Naive thymus-derived CD4-positive, alpha-beta T cell (primary cell): Measurements from ENCODE around the gene SZRD1. TPM values are rescaled to one million over a fixed set of nuclear protein-coding genes. Genes with fewer than 3 reads are reported as not detected.

Source experiments
- ATAC-seq: fragments of 150-1000 bp; cut with Tn5 transposase; 2 replicates; pipeline ENCODE4 v1.10.0; 2021; ENCODE audit warnings: mild to moderate bottlenecking, moderate library complexity
- CTCF ChIA-PET: fragments of 350-600 bp; sonication (Branson Sonifier 250); formaldehyde crosslinking; loops from one replicate; lab custom pipeline; 2021; ENCODE audit warnings: antibody characterized with exemption; lab: Charles Lee
- POLR2A ChIA-PET: fragments of 350-600 bp; sonication (Branson Sonifier 250); formaldehyde crosslinking; loops from one replicate; lab custom pipeline; 2021; ENCODE audit warnings: antibody characterized with exemption, inconsistent platforms; lab: Charles Lee
- DNase-seq, 9 donors: peaks; one replicate each; pipeline versions ENCODE4 v3.0.0 to v3.0.0-alpha.2; 2020 to 2022; ENCODE audit warnings: mixed read lengths in 1 of 9
- H3K27ac ChIP-seq: one replicate; pipeline ENCODE4 v1.7.0; 2013; ENCODE audit warnings: mild to moderate bottlenecking, low read depth, low read length, moderate library complexity
- H3K27me3 ChIP-seq, 2 donors: one replicate each; pipeline ENCODE4 v1.7.0; 2013; ENCODE audit warnings: low read length in 2 of 2, mild to moderate bottlenecking in 2 of 2, moderate library complexity in 2 of 2; ENCODE audit not compliant: control insufficient read depth in 2 of 2, insufficient read depth in 2 of 2
- H3K36me3 ChIP-seq, 3 experiments: 1 replicate in 2 of 3; 2 replicates in 1 of 3; pipeline ENCODE4 v1.7.0; 2013; ENCODE audit warnings: low read length in 3 of 3, mild to moderate bottlenecking in 3 of 3, moderate library complexity in 1 of 3; ENCODE audit not compliant: insufficient read depth in 3 of 3, control insufficient read depth in 2 of 3
- H3K4me1 ChIP-seq, 2 donors: one replicate each; pipeline ENCODE4 v1.7.0; 2013; ENCODE audit warnings: low read length in 2 of 2, mild to moderate bottlenecking in 2 of 2, moderate library complexity in 1 of 2; ENCODE audit not compliant: control insufficient read depth in 2 of 2, insufficient read depth in 2 of 2
- H3K4me3 ChIP-seq: 2 replicates; pipeline ENCODE4 v1.7.0; 2013; ENCODE audit warnings: mild to moderate bottlenecking, low read length
- H3K9me3 ChIP-seq, 3 experiments: 1 replicate in 2 of 3; 2 replicates in 1 of 3; pipeline ENCODE4 v1.7.0; 2013; ENCODE audit warnings: low read length in 3 of 3; ENCODE audit not compliant: control insufficient read depth in 2 of 3
- H3K27ac Mint-ChIP-seq, 9 donors: one replicate each; pipeline ENCODE4 v1.8.0; 2020 to 2022; ENCODE audit warnings: mixed read lengths in 9 of 9, mild to moderate bottlenecking in 8 of 9, moderate library complexity in 5 of 9, inconsistent platforms in 2 of 9
- H3K27me3 Mint-ChIP-seq, 5 donors: one replicate each; pipeline ENCODE4 v1.8.0; 2021 to 2022; ENCODE audit warnings: mixed read lengths in 5 of 5, mild to moderate bottlenecking in 1 of 5
- H3K36me3 Mint-ChIP-seq, 5 donors: one replicate each; pipeline ENCODE4 v1.8.0; 2020 to 2022; ENCODE audit warnings: mixed read lengths in 5 of 5, mild to moderate bottlenecking in 3 of 5, inconsistent platforms in 1 of 5
- H3K4me1 Mint-ChIP-seq, 7 donors: one replicate each; pipeline ENCODE4 v1.8.0; 2020 to 2022; ENCODE audit warnings: mixed read lengths in 7 of 7, mild to moderate bottlenecking in 3 of 7, inconsistent platforms in 1 of 7
- H3K4me3 Mint-ChIP-seq, 10 donors: one replicate each; pipeline ENCODE4 v1.8.0; 2020 to 2022; ENCODE audit warnings: mild to moderate bottlenecking in 10 of 10, mixed read lengths in 10 of 10, moderate library complexity in 6 of 10, inconsistent platforms in 2 of 10
- H3K9me3 Mint-ChIP-seq, 11 donors: one replicate each; pipeline ENCODE4 v1.8.0; 2020 to 2022; ENCODE audit warnings: mixed read lengths in 11 of 11, mild to moderate bottlenecking in 4 of 11, inconsistent platforms in 1 of 11, moderate library complexity in 1 of 11
- intact Hi-C, 2 donors: fragments of 100-400 bp; cut with micrococcal nuclease; formaldehyde crosslinking; loops; one replicate each; pipeline ENCODE4 v1.15.1; 2023
- polyA plus RNA-seq, 2 donors: library from polyadenylated mRNA; unstranded; fragments of 300-500 nt; fragmentation: Illumina TruSeq; gene quantifications; one replicate each; pipeline ENCODE4 v1.2.3, GENCODE V29; 2021
- total RNA-seq, 6 experiments: library from RNA in 5 of 6; stranded (reverse) in 5 of 6; gene quantifications; 1 replicate in 5 of 6; 2 replicates in 1 of 6; pipeline ENCODE4 v1.2.3 and lab custom pipeline; 2021 to 2026

SZRD1 gene
- total and polyA plus RNA-seq, 7 experiments from 2014 or later: 36.8 to 163 (median 82.5) TPM

GRCh38 chr1:16436946-16437474 is 70.0 kb downstream of the SZRD1 start, which contains the start of gene SPATA21:
SPATA21 (minus strand) TSS chr1:16437424; CDS start chr1:16431371, 6,053 bp downstream.
- peaks cover 8 to 11% of the 10 kb centered on the region in 2 donors for H3K4me1 ChIP-seq
- intact Hi-C loops: no loop called here
- Mint-ChIP-seq H3K27ac (no peak within 1 kb of the TSS), H3K9me3 (peaks cover 0 to 2% (median 0%) of the 10 kb centered on the region in 11 donors), H3K36me3 (peaks cover 0 to 7% (median 4%) of the 10 kb centered on the region in 5 donors), H3K4me3 (peak within 1 kb of the TSS in 1 of 10 donors; percentile 25), H3K4me1 (peaks cover 9 to 19% (median 16%) of the 10 kb centered on the region in 7 donors), H3K27me3 (peaks cover 0 to 5% (median 0%) of the 10 kb centered on the region in 5 donors)
- H3K9me3 ChIP-seq: no peaks in the 10 kb centered on the region
- H3K36me3 ChIP-seq: peaks cover 0 to 8% (median 0%) of the 10 kb centered on the region in 3 experiments
- ChIA-PET POLR2A (interaction anchor here (0.6 kb wide), 1 partner anchor 56 kb away, joined by 8 read pairs; no protein-coding TSS in a partner anchor), CTCF (no interaction called here)
- no peak for ATAC-seq
- H3K4me3 ChIP-seq: no peak within 1 kb of the TSS
- no peak within 1 kb of the TSS for H3K27ac ChIP-seq
- no peak for DNase-seq
- no peaks in the 10 kb centered on the region for H3K27me3 ChIP-seq

- DNase-seq (no peak), ATAC-seq (no peak)
- Mint-ChIP-seq H3K4me1 (peaks cover 19 to 33% (median 28%) of the 10 kb centered on the region in 7 donors), H3K4me3 (peak overlapping the region in 3 of 10 donors; percentile 13 to 24 (median 22)), H3K27ac (peak overlapping the region in 2 of 9 donors; percentile 6 to 47), H3K9me3 (no peaks in the 10 kb centered on the region), H3K36me3 (peaks cover 3 to 14% (median 4%) of the 10 kb centered on the region in 5 donors), H3K27me3 (no peaks in the 10 kb centered on the region)
- ChIA-PET CTCF (interaction anchor here (2.0 kb wide), 1 partner anchor 70 kb away, joined by 8 read pairs; no protein-coding TSS in a partner anchor), POLR2A (no interaction called here)
- intact Hi-C loops: no loop called here
- Histone ChIP-seq H3K27me3 (no peaks in the 10 kb centered on the region), H3K27ac (no peak overlapping the region), H3K4me3 (no peak overlapping the region), H3K36me3 (peaks cover 0 to 15% (median 5%) of the 10 kb centered on the region in 3 experiments), H3K4me1 (peaks cover 17 to 23% of the 10 kb centered on the region in 2 donors), H3K9me3 (no peaks in the 10 kb centered on the region)
Measured at GRCh38 chr1:16438516-16438915, 71.5 kb downstream of the SZRD1 start.

- Histone ChIP-seq H3K4me3 (no peak overlapping the region), H3K9me3 (no peaks in the 10 kb centered on the region), H3K27me3 (no peaks in the 10 kb centered on the region), H3K27ac (no peak overlapping the region), H3K36me3 (peaks cover 0 to 20% (median 9%) of the 10 kb centered on the region in 3 experiments), H3K4me1 (peaks cover 17 to 27% of the 10 kb centered on the region in 2 donors)
- ATAC-seq (no peak), DNase-seq (no peak)
- Mint-ChIP-seq H3K4me1 (peaks cover 19 to 37% (median 32%) of the 10 kb centered on the region in 7 donors), H3K36me3 (peaks cover 3 to 14% (median 7%) of the 10 kb centered on the region in 5 donors), H3K4me3 (peak overlapping the region in 5 of 10 donors; percentile 13 to 73 (median 24)), H3K27me3 (no peaks in the 10 kb centered on the region), H3K27ac (peak overlapping the region in 2 of 9 donors; percentile 6 to 25), H3K9me3 (no peaks in the 10 kb centered on the region)
- CTCF ChIA-PET: interaction anchor here (1.3 to 2.0 kb wide), 2 partner anchors 15 to 71 kb away, joined by 6 to 8 read pairs; no protein-coding TSS in a partner anchor
- intact Hi-C loops: no loop called here
- POLR2A ChIA-PET: interaction anchor here (2.3 to 3.3 kb wide), 2 partner anchors 18 to 74 kb away, joined by 15 to 21 read pairs; no protein-coding TSS in a partner anchor
Measured at GRCh38 chr1:16438924-16439323, 71.9 kb downstream of the SZRD1 start.

GRCh38 chr1:16440131-16440469 is 73.1 kb downstream of the SZRD1 start:
- DNase-seq (no peak), ATAC-seq (peak; percentile 2)
- peaks cover 8 to 19% (median 14%) of the 10 kb centered on the region in 5 donors for H3K36me3 Mint-ChIP-seq
- POLR2A ChIA-PET: interaction anchor here (0.7 to 3.3 kb wide), 14 partner anchors 9 to 73 kb away, joined by 3 to 21 read pairs (median 4); partner anchors contain the start of gene SZRD1
- Histone ChIP-seq H3K27me3 (no peaks in the 10 kb centered on the region), H3K36me3 (peaks cover 0 to 31% (median 13%) of the 10 kb centered on the region in 3 experiments), H3K9me3 (no peaks in the 10 kb centered on the region), H3K27ac (peak overlapping the region; percentile 100), H3K4me3 (peak overlapping the region; percentile 94), H3K4me1 (peaks cover 17 to 33% of the 10 kb centered on the region in 2 donors)
- H3K4me1 Mint-ChIP-seq: peaks cover 19 to 44% (median 35%) of the 10 kb centered on the region in 7 donors
- H3K9me3 Mint-ChIP-seq: no peaks in the 10 kb centered on the region
- intact Hi-C loops: loop anchor here (1.0 to 5.0 kb wide), 16 partner anchors 20 to 913 kb away; partner anchors contain the start of genes DNAJC16 (in 2 of the 2), NBPF1 (in 2 of the 2), CPLANE2 (in 1 of the 2) and FBXO42 (in 1 of the 2)
- H3K4me3 Mint-ChIP-seq: peak overlapping the region; percentile 93 to 100 (median 97)
- no peaks in the 10 kb centered on the region for H3K27me3 Mint-ChIP-seq
- CTCF ChIA-PET: interaction anchor here (0.6 to 2.0 kb wide), 6 partner anchors 16 to 88 kb away, joined by 3 to 9 read pairs (median 6); partner anchors contain the start of gene FBXO42
- H3K27ac Mint-ChIP-seq: peak overlapping the region; percentile 88 to 98 (median 96)

GRCh38 chr1:16440470-16441281 is 73.6 kb downstream of the SZRD1 start, which contains the start of gene NECAP2:
NECAP2 (plus strand) TSS chr1:16440724; CDS start chr1:16440762, 38 bp downstream.
- peak; percentile 79 to 95 (median 88) for DNase-seq
- Mint-ChIP-seq H3K27ac (peak within 1 kb of the TSS; percentile 88 to 98 (median 96)), H3K27me3 (no peaks in the 10 kb centered on the region), H3K36me3 (peaks cover 8 to 21% (median 16%) of the 10 kb centered on the region in 5 donors), H3K4me3 (peak within 1 kb of the TSS; percentile 93 to 100 (median 97)), H3K4me1 (peaks cover 19 to 45% (median 34%) of the 10 kb centered on the region in 7 donors), H3K9me3 (no peaks in the 10 kb centered on the region)
- no peaks in the 10 kb centered on the region for H3K9me3 ChIP-seq
- peak within 1 kb of the TSS; percentile 94 for H3K4me3 ChIP-seq
- H3K27me3 ChIP-seq: no peaks in the 10 kb centered on the region
- H3K4me1 ChIP-seq: peaks cover 17 to 33% of the 10 kb centered on the region in 2 donors
- peaks cover 0 to 37% (median 17%) of the 10 kb centered on the region in 3 experiments for H3K36me3 ChIP-seq
- peak within 1 kb of the TSS; percentile 100 for H3K27ac ChIP-seq
- peak; percentile 95 for ATAC-seq
- ChIA-PET POLR2A (interaction anchor here (0.9 to 3.3 kb wide), 15 partner anchors 8 to 75 kb away, joined by 3 to 21 read pairs (median 4); partner anchors contain the start of gene SZRD1), CTCF (interaction anchor here (0.6 to 2.0 kb wide), 7 partner anchors 17 to 540 kb away, joined by 3 to 9 read pairs (median 5); partner anchors contain the start of gene FBXO42)
- intact Hi-C loops: loop anchor here (1.0 to 5.0 kb wide), 16 partner anchors 20 to 914 kb away; partner anchors contain the start of genes DNAJC16 (in 2 of the 2), NBPF1 (in 2 of the 2), SZRD1 (in 2 of the 2) and CPLANE2 (in 1 of the 2)
